GM19455 (cell line): ENCODE data around the gene TRMT61A.

Source experiments
- ATAC-seq: cut with Tn5 transposase; IDR thresholded peaks from one replicate; pipeline ENCODE4 v1.9.1; 2021; ENCODE audit not compliant: unreplicated experiment

Gene TRMT61A

GRCh38 chr14:103528587-103529382 lies at the start of gene TRMT61A:
TRMT61A (plus strand) TSS chr14:103529196; CDS start chr14:103529979, 783 bp downstream.
- peak; percentile 57 for ATAC-seq

DNA sequence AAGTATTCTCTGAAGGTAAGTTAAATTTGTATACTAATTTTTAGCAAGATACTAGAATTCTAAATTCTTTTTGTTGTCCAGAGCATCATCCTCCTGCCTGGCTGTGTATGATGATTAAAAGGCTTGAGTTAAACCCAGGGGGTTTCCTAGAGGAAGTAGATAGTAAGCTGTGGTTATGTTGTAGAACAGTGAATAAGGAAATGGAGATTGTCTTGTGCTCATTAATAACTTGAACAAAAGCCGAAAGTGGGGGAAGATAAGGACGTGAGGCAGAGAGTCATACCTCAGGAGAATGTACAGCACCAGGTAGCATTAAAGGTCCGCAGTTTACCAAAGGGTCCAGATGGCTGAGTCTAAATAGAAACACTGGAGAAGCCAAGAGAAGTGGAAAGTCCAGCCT lies 48.4 kb upstream of the TRMT61A start:
- no peak for ATAC-seq

DNA sequence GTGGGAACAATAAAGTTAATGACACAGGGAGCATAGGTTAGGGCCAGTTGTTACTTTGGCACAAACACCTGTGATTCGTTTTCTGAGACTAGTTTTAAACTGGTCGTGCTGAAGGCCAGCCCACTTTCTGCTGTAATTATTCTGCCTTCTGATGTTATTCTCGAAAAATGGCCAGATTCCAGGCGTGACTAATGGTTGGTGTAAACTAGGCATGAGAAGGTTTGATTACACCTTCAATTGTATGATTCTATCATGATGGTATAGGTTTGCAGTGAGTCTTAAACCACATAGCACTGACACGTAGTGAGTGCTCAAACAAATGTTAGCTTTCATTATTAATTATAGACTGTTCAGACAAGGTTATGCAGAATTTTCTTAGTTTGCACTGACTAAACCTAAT lies 45.4 kb upstream of the TRMT61A start:
- no peak for ATAC-seq

- no peak for ATAC-seq
These were observed 43.5 kb upstream of the TRMT61A start for GRCh38 chr14:103485504-103485903.

DNA sequence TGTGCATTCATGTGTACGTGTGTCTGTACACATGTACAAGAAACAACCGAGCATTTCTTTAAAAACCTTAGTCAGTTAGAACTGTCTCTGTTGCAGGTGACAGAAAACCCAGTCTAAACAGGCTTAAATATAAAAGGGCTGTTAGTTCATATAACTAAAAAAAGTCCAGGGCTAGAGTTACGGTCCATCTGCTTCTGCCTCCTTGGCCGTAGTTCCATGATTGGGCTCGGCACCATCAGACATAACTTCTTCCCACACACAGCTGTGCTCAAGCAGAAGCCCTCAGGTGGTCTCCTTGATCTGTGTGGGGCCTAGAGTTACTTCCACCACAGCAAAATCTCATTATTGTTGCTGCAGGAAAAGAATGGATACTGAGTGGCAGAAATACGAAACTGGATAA lies 40.9 kb upstream of the TRMT61A start:
- no peak for ATAC-seq

DNA sequence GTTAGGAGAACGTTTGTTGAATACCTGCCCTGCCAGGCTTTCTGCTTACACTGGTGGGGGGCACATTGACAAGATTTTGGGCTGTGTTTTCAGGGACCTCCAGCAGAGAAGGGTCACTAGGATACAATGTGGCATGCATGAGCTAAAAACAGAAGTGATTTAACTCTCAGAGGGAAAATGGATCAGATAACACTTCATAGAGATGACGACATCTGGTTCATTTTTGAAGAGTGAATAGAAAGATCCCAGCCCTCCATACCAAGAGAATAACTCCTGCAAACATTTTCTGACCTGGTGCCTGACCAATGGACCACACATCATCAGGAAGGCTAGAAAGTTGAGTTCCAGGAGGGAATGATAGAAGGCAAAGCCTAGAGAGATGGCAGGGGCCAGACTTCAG lies 40.0 kb upstream of the TRMT61A start:
- ATAC-seq, result no peak

DNA sequence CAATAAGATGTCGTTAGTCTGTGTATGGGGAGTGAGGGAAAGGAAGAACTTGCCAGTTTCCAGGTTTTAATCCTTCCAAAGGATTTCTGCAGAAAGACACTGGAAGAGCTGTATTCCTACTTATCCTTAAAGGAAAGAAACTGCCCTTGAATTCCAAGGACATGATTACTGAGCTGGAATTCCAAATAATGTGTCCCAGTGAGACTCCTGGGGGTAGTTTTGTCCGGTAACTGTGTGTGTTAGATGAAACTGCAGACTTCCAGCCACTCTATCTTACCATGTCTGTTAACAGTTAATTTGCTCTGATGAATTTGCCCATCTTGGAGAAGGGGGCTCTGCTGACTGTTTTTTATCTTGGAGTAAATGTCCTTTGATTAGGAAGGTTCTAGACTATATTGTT lies 39.4 kb upstream of the TRMT61A start:
- no peak for ATAC-seq

DNA sequence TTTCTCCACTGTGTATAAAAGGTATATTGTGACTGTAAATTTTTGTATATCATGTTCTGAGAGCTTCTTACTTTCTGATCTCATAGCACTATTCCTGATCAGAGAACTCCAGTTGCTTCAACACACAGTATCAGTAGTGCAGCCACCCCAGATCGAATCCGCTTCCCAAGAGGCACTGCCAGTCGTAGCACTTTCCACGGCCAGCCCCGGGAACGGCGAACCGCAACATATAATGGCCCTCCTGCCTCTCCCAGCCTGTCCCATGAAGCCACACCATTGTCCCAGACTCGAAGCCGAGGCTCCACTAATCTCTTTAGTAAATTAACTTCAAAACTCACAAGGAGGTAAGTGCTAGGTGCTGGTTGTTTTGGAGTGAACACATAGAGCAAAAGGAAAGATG lies 37.3 kb upstream of the TRMT61A start:
- no peak for ATAC-seq

- no peak for ATAC-seq
These were observed 36.7 kb upstream of the TRMT61A start for GRCh38 chr14:103492156-103492925.

DNA sequence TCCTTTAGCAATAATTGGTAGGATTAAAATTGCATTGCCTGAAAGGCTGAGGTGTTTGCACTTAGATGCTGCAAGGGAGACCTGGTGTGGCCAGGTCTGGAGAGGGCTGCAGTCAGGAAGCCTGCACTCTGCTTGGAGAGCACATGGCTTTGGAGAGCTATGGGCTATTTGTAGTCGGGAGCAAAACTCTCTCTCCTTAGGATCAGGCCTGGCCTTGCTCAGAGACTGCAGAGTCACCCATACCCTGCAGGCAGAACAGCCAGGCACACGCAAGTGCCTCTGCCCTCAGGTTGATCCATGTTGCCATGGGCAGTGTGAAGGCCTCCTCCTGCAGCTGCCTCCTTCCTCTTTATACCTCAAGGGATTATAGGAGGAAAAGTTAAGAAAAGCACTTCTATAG lies 33.1 kb upstream of the TRMT61A start:
- no peak for ATAC-seq

DNA sequence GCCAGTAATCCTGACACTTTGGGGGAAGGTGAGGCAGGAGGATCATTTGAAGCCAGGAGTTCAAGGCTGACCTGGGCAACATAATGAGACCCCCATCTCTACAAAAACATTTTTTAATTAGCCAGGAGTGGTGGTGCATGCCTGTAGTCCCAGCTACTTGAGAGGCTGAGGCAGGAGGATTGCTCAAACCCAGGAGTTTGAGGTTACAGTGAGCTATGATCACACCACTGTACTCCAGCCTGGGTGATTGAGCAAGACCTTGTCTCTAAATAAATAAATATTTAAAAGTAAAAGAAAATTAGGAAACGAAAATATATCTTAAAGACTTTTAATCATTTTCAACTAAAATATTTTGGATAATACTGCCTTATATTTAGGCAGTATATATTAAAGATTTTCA lies 32.2 kb upstream of the TRMT61A start:
- ATAC-seq, result no peak

- ATAC-seq, result no peak
These were observed 29.3 kb upstream of the TRMT61A start for GRCh38 chr14:103499709-103500108.

DNA sequence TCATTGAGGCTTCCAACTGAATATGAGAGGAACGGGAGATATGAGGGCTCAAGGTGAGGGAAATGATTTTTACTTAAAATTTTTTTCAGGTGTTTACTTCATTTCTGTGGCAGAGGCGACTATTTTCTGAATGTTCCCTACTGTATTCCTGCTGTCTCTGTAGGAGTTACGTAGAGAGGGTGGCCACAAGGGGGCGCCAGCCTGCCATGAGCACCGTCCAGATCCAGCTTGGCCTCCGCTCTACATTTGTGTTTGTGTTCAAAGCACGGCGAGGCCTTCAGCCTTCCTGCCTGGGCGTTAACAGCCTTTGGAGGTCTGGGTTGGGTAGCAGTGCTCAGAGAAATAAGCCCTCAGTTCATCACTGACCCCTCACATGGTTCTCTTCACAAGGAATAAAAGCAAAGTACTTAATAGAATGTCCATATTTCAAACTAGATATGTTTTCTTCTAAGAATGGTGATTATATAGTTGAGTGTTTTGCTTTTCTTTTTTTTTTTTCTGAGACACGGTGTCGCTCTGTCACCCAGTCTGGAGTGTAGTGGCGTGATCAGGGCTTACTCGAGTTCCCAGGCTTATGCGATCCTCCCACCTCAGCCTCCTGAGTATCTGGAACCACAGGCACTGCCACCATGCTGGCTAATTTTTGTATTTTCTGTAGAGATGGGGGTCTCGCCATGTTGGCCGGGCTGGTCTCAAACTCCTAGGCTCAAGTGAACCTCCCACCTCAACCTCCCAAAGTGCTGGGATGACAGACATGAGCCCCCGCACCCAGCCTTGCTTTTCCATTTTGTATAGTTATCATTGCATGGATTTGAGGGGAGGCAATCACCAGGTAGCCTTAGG lies 28.6 kb upstream of the TRMT61A start:
- no peak for ATAC-seq

DNA sequence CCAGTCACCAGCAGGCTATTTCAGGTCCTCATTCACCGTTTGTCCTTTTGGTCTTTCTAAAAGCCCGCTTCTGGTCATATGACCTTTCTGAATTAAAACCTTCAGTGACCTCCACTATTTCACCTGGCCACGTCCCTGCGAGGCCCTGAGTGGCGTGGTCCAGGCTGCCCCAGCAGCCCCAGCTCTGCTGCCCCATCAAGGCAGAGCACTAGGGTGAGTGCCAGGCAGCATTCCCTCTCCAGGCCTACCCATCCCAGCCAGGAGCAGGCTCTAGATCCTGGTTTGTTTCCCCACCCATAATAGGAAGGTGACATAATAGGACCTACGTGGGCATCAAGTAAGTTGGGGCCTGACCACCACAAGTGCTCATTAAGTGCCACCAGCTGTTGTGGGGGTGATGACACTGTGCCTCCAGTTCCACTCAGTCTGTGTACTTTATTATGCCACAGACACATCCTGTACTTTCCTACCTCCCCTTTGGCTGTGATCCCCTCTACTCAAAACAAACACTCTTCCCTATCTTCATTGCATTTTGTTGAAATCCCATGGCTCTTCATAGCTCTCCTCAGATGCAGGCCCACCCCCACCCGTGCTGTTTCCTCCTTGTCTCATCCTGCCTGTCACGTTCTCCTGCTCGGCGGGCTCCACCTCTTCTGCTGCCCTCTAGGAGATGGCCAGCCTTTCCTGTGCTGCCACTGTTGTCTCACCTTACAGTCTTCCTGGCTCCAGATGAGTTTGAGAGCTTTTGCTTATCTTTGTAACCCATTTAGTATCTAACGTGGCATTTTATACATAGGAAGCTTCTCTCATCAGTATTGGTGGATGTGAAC lies 27.7 kb upstream of the TRMT61A start:
- ATAC-seq, result no peak

GRCh38 chr14:103501921-103502669 lies 26.9 kb upstream of the TRMT61A start:
- ATAC-seq, result no peak

DNA sequence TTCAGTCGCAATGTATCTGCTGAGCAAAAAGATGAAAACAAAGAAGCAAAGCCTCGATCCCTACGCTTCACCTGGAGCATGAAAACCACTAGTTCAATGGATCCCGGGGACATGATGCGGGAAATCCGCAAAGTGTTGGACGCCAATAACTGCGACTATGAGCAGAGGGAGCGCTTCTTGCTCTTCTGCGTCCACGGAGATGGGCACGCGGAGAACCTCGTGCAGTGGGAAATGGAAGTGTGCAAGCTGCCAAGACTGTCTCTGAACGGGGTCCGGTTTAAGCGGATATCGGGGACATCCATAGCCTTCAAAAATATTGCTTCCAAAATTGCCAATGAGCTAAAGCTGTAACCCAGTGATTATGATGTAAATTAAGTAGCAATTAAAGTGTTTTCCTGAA lies 26.1 kb upstream of the TRMT61A start:
- ATAC-seq, result no peak

- ATAC-seq, result no peak
These were observed 25.7 kb upstream of the TRMT61A start for GRCh38 chr14:103503296-103503695.

DNA sequence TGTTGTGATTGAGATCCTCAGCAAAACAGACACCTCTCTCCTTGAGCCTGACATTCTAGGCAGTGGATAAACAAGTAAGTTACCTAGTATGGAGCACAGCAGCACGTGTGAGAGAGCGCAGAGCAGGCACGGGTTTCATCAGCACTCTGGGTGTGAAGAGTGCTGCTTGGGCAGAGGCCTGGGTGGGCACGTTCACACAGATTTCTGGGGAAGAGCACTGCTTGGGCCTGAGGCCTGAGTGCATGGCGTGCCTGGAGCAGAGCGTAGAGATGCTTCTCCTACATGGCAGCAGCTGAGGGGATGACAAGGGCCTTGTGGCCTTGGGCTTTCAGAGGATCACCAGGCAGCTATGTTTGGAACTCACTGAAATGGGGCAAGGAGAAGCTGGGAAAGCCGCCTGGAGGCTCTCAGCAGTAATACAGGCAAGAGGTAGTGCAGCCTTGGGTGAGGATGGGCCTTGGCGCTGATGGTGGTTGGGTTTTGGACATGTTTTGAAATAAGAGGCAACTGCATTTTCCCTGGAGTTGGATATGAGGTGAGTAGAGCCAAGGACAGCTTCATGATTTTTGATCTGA lies 23.9 kb upstream of the TRMT61A start:
- no peak for ATAC-seq

- ATAC-seq, result no peak
These were observed 21.2 kb upstream of the TRMT61A start for GRCh38 chr14:103507751-103508150.
